ENCODE data around the gene PDE9A. TPM values are rescaled to one million over a fixed set of nuclear protein-coding genes. Genes with fewer than 3 reads are reported as not detected.

The PDE9A gene
- total RNA-seq, 1 experiment from 2014 or later, result 8.4 TPM

GRCh38 chr21:42664614-42665013, 11.2 kb downstream of the PDE9A start:
- Histone ChIP-seq H3K79me2 (ENCODE audit: low read depth) (no peaks in the 10 kb centered on the region), H3K4me1 (replicated peaks; ENCODE audit: insufficient read depth) (no peaks in the 10 kb centered on the region), H2AFZ (no peak overlapping the region), H4K20me1 (ENCODE audit: insufficient read depth) (no peaks in the 10 kb centered on the region), H3K9me3 (ENCODE audit: insufficient read depth, low read depth) (no peaks in the 10 kb centered on the region), H3K27ac (no peak overlapping the region), H3K4me3 (no peak overlapping the region), H3F3A (ENCODE audit: insufficient read depth, low read depth) (peaks cover 8% of the 10 kb centered on the region; the same call in 1 of the 2 replicates), H3K27me3 (ENCODE audit: insufficient read depth, low read depth) (no peaks in the 10 kb centered on the region), H3K9me2 (ENCODE audit: insufficient read depth) (no peaks in the 10 kb centered on the region), H3K4me2 (no peak overlapping the region), H3K36me3 (ENCODE audit: low read depth) (no peaks in the 10 kb centered on the region)
- ChIA-PET CTCF (no interaction called here), POLR2A (ENCODE audit: unreplicated experiment) (no interaction called here)
- BruUV-seq (replicated peaks), result no TSS peak
- intact Hi-C loops (cut with micrococcal nuclease; ENCODE audit: unreplicated experiment), result no loop called here
- TF ChIP-seq, protein P1, sequence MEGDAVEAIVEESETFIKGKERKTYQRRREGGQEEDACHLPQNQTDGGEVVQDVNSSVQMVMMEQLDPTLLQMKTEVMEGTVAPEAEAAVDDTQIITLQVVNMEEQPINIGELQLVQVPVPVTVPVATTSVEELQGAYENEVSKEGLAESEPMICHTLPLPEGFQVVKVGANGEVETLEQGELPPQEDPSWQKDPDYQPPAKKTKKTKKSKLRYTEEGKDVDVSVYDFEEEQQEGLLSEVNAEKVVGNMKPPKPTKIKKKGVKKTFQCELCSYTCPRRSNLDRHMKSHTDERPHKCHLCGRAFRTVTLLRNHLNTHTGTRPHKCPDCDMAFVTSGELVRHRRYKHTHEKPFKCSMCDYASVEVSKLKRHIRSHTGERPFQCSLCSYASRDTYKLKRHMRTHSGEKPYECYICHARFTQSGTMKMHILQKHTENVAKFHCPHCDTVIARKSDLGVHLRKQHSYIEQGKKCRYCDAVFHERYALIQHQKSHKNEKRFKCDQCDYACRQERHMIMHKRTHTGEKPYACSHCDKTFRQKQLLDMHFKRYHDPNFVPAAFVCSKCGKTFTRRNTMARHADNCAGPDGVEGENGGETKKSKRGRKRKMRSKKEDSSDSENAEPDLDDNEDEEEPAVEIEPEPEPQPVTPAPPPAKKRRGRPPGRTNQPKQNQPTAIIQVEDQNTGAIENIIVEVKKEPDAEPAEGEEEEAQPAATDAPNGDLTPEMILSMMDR (conservative IDR thresholded peaks at IDR 0.05), result no peak
- no peak for TF ChIP-seq EZH2 (IDR thresholded peaks at IDR 0.05; ENCODE audit: low read depth)
- no peak for DNase-seq

DNA sequence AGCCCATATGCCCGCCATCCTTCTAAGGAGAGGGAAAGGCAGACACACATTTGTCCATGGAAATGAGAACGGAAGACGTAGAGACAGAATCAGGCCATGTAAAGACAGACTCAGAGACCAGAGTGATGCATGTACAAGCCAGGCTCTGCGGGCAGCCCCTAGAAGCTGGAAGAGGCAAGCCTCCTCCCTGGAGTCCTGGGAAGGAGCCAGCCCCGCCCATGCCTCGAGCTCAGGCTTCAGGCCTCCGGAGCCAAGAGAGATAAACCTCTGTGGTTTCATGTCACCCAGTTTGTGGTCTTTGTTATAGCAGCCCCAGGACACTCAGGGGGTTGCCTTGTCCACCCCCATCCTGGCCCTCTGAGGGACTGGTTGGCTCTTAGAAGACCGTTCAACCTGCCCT, 11.6 kb downstream of the PDE9A start:
- DNase-seq, result peak in 1 of 2 experiments; percentile 35
- intact Hi-C loops (cut with micrococcal nuclease; ENCODE audit: unreplicated experiment), result no loop called here
- H4K20me1 ChIP-seq (ENCODE audit: insufficient read depth), result no peaks in the 10 kb centered on the region
- ChIA-PET CTCF (interaction anchor here (0.6 kb wide), 1 partner anchor 153 kb away, joined by 7 read pairs; no protein-coding TSS in a partner anchor), POLR2A (ENCODE audit: unreplicated experiment) (no interaction called here)
- no peak overlapping the region for H3K27ac ChIP-seq
- no peak overlapping the region for H3K4me3 ChIP-seq
- H2AFZ ChIP-seq, result no peak overlapping the region
- no peaks in the 10 kb centered on the region for H3K4me1 ChIP-seq (replicated peaks; ENCODE audit: insufficient read depth)
- no peaks in the 10 kb centered on the region for H3K79me2 ChIP-seq (ENCODE audit: low read depth)
- no peaks in the 10 kb centered on the region for H3K9me2 ChIP-seq (ENCODE audit: insufficient read depth)
- no peaks in the 10 kb centered on the region for H3K9me3 ChIP-seq (ENCODE audit: insufficient read depth, low read depth)
- H3K27me3 ChIP-seq (ENCODE audit: insufficient read depth, low read depth), result no peaks in the 10 kb centered on the region
- BruUV-seq (replicated peaks), result no TSS peak
- H3F3A ChIP-seq (ENCODE audit: insufficient read depth, low read depth), result peaks cover 8% of the 10 kb centered on the region; the same call in 1 of the 2 replicates
- no peak for TF ChIP-seq EZH2 (IDR thresholded peaks at IDR 0.05; ENCODE audit: low read depth)
- TF ChIP-seq, protein P1 (conservative IDR thresholded peaks at IDR 0.05), result no peak
- no peaks in the 10 kb centered on the region for H3K36me3 ChIP-seq (ENCODE audit: low read depth)
- H3K4me2 ChIP-seq, result no peak overlapping the region

DNA sequence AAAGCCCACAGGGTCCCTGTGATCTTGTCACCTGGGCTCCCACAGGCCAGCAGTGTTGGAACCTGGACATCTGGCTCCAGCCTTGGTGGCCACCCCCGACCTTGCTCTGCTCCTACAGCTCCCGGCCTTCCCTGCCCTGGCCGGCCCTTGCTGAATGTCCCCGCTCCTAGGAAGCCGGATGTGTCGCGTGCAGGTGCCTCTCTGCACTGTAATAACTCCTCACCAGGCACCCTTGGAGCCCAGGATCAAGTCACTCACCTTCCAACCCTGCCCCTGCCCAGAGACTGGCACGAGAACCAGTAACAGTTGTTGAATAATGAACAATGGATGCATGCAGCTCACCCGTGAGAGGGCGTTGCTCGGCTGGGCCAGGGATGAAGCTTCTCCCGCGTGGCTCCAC, 12.1 kb downstream of the PDE9A start:
- Histone ChIP-seq H3K4me2 (no peak overlapping the region), H3K27ac (no peak overlapping the region), H3K4me1 (replicated peaks; ENCODE audit: insufficient read depth) (no peaks in the 10 kb centered on the region), H3K79me2 (ENCODE audit: low read depth) (no peaks in the 10 kb centered on the region), H3K9me3 (ENCODE audit: insufficient read depth, low read depth) (no peaks in the 10 kb centered on the region), H3K4me3 (no peak overlapping the region), H3K36me3 (ENCODE audit: low read depth) (no peaks in the 10 kb centered on the region), H3F3A (ENCODE audit: insufficient read depth, low read depth) (peaks cover 8% of the 10 kb centered on the region; the same call in 1 of the 2 replicates), H4K20me1 (ENCODE audit: insufficient read depth) (no peaks in the 10 kb centered on the region), H2AFZ (no peak overlapping the region), H3K9me2 (ENCODE audit: insufficient read depth) (no peaks in the 10 kb centered on the region), H3K27me3 (ENCODE audit: insufficient read depth, low read depth) (no peaks in the 10 kb centered on the region)
- no peak for TF ChIP-seq EZH2 (IDR thresholded peaks at IDR 0.05; ENCODE audit: low read depth)
- TF ChIP-seq, protein P1 (conservative IDR thresholded peaks at IDR 0.05), result no peak
- ChIA-PET CTCF (interaction anchor here (0.6 kb wide), 1 partner anchor 153 kb away, joined by 7 read pairs; no protein-coding TSS in a partner anchor), POLR2A (ENCODE audit: unreplicated experiment) (no interaction called here)
- no peak for DNase-seq
- intact Hi-C loops (cut with micrococcal nuclease; ENCODE audit: unreplicated experiment), result no loop called here
- no TSS peak for BruUV-seq (replicated peaks)
